ENCODE measurements around the gene R3HDM1.

Gene R3HDM1

GRCh38 chr2:135547311-135547710 lies 16.0 kb downstream of the R3HDM1 start:
- TF ChIP-seq, protein P1, sequence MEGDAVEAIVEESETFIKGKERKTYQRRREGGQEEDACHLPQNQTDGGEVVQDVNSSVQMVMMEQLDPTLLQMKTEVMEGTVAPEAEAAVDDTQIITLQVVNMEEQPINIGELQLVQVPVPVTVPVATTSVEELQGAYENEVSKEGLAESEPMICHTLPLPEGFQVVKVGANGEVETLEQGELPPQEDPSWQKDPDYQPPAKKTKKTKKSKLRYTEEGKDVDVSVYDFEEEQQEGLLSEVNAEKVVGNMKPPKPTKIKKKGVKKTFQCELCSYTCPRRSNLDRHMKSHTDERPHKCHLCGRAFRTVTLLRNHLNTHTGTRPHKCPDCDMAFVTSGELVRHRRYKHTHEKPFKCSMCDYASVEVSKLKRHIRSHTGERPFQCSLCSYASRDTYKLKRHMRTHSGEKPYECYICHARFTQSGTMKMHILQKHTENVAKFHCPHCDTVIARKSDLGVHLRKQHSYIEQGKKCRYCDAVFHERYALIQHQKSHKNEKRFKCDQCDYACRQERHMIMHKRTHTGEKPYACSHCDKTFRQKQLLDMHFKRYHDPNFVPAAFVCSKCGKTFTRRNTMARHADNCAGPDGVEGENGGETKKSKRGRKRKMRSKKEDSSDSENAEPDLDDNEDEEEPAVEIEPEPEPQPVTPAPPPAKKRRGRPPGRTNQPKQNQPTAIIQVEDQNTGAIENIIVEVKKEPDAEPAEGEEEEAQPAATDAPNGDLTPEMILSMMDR (IDR thresholded peaks at IDR 0.05; ENCODE audit: low read depth, low read length): no peak
- no peak for DNase-seq (ENCODE audit: extremely low read depth, low read depth)

DNA sequence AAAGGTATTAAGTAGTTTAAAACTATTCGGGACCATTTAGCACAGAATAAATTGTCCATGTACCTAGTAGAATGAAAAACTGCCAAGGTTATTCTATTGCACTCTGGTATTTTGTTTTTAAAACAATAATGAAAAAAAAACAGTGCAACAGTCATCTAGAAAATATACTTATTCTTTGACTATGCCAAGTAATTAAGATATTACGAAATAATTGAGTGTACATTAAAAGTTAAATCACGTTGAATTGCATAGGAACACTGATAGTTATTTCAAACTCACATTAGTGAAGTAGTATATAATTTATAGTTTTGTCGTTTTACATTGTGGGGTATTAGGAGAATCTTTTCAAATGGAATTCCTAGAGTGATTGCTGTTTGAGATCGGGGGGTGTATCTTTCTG lies 20.1 kb downstream of the R3HDM1 start:
- TF ChIP-seq, protein P1 (IDR thresholded peaks at IDR 0.05; ENCODE audit: low read depth, low read length): no peak
- DNase-seq (ENCODE audit: extremely low read depth, low read depth): no peak

GRCh38 chr2:135552887-135553286 lies 21.6 kb downstream of the R3HDM1 start:
- no peak for DNase-seq (ENCODE audit: extremely low read depth, low read depth)
- TF ChIP-seq, protein P1 (IDR thresholded peaks at IDR 0.05; ENCODE audit: low read depth, low read length): no peak

DNA sequence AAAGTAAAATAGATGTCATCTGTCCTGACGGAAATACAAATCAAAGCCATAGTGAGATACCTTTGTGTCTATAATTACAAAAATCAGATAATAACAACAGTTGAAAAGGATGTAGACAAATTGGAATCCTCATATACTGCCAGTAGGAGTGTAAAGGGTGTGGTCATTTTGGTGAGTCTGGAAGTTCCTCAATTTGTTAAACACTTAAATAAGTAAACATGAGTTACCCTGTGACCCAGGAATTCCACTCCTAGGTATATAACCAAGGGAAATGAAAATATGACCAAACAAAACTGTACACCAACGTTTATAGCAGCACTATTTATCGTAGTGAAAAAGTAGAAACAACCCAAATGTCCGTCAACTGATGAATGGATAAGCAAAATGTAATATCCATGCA lies 24.0 kb downstream of the R3HDM1 start:
- no peak for DNase-seq (ENCODE audit: extremely low read depth, low read depth)

DNA sequence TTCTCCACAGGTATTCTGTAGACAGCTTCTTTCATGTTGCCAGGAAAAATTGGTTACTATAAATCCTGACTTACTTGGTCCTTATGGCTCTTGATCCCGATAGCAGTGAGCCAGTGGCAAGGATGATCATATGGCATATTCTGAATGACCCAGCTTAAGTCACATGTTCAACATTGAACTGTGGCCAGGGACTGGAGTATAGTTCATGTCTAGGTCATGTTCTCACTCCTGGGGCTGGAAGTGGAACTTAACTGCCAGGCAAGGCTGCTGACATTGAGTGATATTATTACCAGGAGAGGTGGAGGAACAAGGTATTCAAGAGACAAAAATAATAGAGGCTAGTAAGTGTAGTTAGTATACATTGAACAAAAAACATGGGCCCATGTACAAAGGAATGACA lies 26.2 kb downstream of the R3HDM1 start:
- TF ChIP-seq, protein P1 (IDR thresholded peaks at IDR 0.05; ENCODE audit: low read depth, low read length): no peak
- DNase-seq (ENCODE audit: extremely low read depth, low read depth): no peak

More for the DNA sequence above, 24.0 kb downstream of the R3HDM1 start:
- TF ChIP-seq, protein P1 (IDR thresholded peaks at IDR 0.05; ENCODE audit: low read depth, low read length): no peak

DNA sequence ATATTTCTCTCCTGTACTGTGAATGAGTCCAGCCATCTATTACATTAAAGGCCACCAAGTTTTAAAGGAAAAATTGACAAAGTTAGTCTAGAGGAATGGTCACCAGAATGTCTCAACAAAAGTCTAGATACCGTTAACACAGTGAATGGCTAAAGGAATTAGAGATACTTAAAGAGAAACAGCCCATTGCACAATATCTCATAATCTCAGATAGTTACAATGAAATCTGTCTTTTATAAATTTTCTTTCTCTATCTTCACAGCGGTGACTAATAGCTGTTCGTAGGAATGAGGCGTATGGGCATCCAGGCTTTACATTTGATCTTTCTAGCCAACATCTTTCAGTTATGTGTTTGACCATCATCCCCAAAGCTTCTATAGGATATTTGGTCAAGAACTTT lies 30.6 kb downstream of the R3HDM1 start:
- TF ChIP-seq, protein P1 (IDR thresholded peaks at IDR 0.05; ENCODE audit: low read depth, low read length): no peak

DNA sequence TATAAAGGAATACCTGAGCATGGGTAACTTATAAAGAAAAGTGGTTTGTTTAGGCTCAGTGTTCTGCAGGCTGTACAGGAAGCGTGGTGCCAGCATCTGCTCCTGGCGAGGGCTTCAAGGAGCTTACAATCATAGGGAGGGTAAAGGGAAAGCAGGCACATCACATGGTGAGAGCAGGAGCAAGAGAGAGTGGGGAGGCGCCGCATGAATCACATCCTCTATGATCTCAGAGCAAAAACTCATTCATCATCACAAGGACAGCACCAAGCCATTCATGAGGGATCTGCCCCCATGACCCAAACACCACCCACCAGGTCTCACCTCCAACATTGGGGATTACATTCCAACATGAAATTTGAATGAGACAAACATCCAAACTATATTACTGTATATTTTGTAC lies 32.5 kb downstream of the R3HDM1 start:
- TF ChIP-seq, protein P1 (IDR thresholded peaks at IDR 0.05; ENCODE audit: low read depth, low read length): no peak
- no peak for DNase-seq (ENCODE audit: extremely low read depth, low read depth)

More for the DNA sequence above, 30.6 kb downstream of the R3HDM1 start:
- DNase-seq (ENCODE audit: extremely low read depth, low read depth): no peak

All from AG09319 (cell line).